ENCODE data around the gene DOCK4.

DOCK4 gene

GRCh38 chr7:112113913-112114575 lies 92.2 kb downstream of the DOCK4 start:
- no peak for DNase-seq (ENCODE audit: low spot score)

GRCh38 chr7:112112822-112113255 lies 93.4 kb downstream of the DOCK4 start:
- no peak for DNase-seq (ENCODE audit: low spot score)

- no peak for DNase-seq (ENCODE audit: low spot score)
These were observed 95.5 kb downstream of the DOCK4 start for GRCh38 chr7:112110651-112111050.

- no peak for DNase-seq (ENCODE audit: low spot score)
These were observed 96.0 kb downstream of the DOCK4 start for GRCh38 chr7:112110175-112110574.

GRCh38 chr7:112108981-112109380 lies 97.2 kb downstream of the DOCK4 start:
- no peak for DNase-seq (ENCODE audit: low spot score)

- DNase-seq (ENCODE audit: low spot score) = no peak
These were observed 100.3 kb downstream of the DOCK4 start for GRCh38 chr7:112105584-112106530.

- no peak for DNase-seq (ENCODE audit: low spot score)
These were observed 102.1 kb downstream of the DOCK4 start for GRCh38 chr7:112104120-112104519.

- DNase-seq (ENCODE audit: low spot score) = no peak
These were observed 103.0 kb downstream of the DOCK4 start for GRCh38 chr7:112103246-112103645.

- DNase-seq (ENCODE audit: low spot score) = no peak
These were observed 104.9 kb downstream of the DOCK4 start for GRCh38 chr7:112101201-112101846.

- DNase-seq (ENCODE audit: low spot score) = no peak
These were observed 108.7 kb downstream of the DOCK4 start for GRCh38 chr7:112097524-112097923.

GRCh38 chr7:112093409-112093808 lies 112.8 kb downstream of the DOCK4 start:
- no peak for DNase-seq (ENCODE audit: low spot score)

GRCh38 chr7:112092709-112093395 lies 113.3 kb downstream of the DOCK4 start:
- no peak for DNase-seq (ENCODE audit: low spot score)

GRCh38 chr7:112092306-112092705 lies 113.9 kb downstream of the DOCK4 start:
- no peak for DNase-seq (ENCODE audit: low spot score)

GRCh38 chr7:112091768-112092167 lies 114.4 kb downstream of the DOCK4 start:
- DNase-seq (ENCODE audit: low spot score) = no peak

- DNase-seq (ENCODE audit: low spot score) = no peak
These were observed 116.6 kb downstream of the DOCK4 start for GRCh38 chr7:112089551-112089950.

GRCh38 chr7:112088484-112089016 lies 117.6 kb downstream of the DOCK4 start:
- no peak for DNase-seq (ENCODE audit: low spot score)

- no peak for DNase-seq (ENCODE audit: low spot score)
These were observed 119.5 kb downstream of the DOCK4 start for GRCh38 chr7:112086496-112087254.

GRCh38 chr7:112084520-112084971 lies 121.7 kb downstream of the DOCK4 start:
- no peak for DNase-seq (ENCODE audit: low spot score)

- no peak for DNase-seq (ENCODE audit: low spot score)
These were observed 122.3 kb downstream of the DOCK4 start for GRCh38 chr7:112083776-112084355.

- DNase-seq (ENCODE audit: low spot score) = no peak
These were observed 123.9 kb downstream of the DOCK4 start for GRCh38 chr7:112082306-112082705.

- no peak for DNase-seq (ENCODE audit: low spot score)
These were observed 124.4 kb downstream of the DOCK4 start for GRCh38 chr7:112081778-112082177.
